ENCODE results near the gene ADGRL2.

Gene ADGRL2

GRCh38 chr1:81809808-81810207, 9.1 kb downstream of the ADGRL2 start:
- Histone ChIP-seq H3K4me1 (ENCODE audit: control insufficient read depth in 1 of 2, insufficient read depth in 2 of 2, low read length in 2 of 2) (peaks cover 0 to 34% of the 10 kb centered on the region in 2 donors), H3K27ac (ENCODE audit: low read length) (no peak overlapping the region), H3K27me3 (ENCODE audit: low read depth, low read length) (no peaks in the 10 kb centered on the region), H3K9me3 (ENCODE audit: control insufficient read depth in 1 of 2, low read length in 2 of 2) (no peaks in the 10 kb centered on the region), H3K36me3 (ENCODE audit: control insufficient read depth in 1 of 2, insufficient read depth in 2 of 2, low read length in 2 of 2) (no peaks in the 10 kb centered on the region), H3K4me3 (ENCODE audit: low read depth in 1 of 2, low read length in 2 of 2) (no peak overlapping the region)

DNA sequence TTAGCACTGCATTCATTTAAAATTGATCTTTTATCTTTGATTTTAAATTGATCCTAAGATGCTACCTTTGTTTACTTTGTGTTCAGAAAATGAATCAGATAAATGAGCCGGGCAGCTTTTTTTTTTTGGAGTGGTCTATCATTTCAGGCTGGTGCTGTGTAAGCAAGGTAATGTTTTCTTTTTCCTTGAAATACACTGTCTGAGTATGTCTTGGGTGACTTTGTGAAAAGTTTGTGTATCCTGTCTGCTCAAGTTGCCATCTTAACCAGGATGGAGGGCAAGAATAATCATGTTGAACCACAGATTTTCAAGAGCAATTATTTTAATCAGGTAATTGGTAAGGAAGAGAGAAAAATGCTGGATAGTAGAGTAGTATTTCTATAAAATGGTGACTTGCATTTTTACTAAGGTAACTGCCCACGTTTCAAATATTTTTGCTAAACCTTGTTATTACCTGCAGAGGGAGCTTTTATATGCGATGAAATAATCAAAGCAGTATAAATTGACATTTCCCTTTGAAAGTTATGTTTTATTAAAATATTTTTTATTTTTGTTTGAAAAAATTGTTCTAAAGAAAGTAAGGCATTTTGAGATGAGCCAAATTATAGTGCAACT, 11.1 kb downstream of the ADGRL2 start:
- H3K4me1 ChIP-seq (ENCODE audit: control insufficient read depth in 1 of 2, insufficient read depth in 2 of 2, low read length in 2 of 2): peaks cover 0 to 23% of the 10 kb centered on the region in 2 donors
- H3K27ac ChIP-seq (ENCODE audit: low read length): no peak overlapping the region
- H3K36me3 ChIP-seq (ENCODE audit: control insufficient read depth in 1 of 2, insufficient read depth in 2 of 2, low read length in 2 of 2): no peaks in the 10 kb centered on the region
- H3K27me3 ChIP-seq (ENCODE audit: low read depth, low read length): no peaks in the 10 kb centered on the region
- no peak overlapping the region for H3K4me3 ChIP-seq (ENCODE audit: low read depth in 1 of 2, low read length in 2 of 2)
- H3K9me3 ChIP-seq (ENCODE audit: control insufficient read depth in 1 of 2, low read length in 2 of 2): no peaks in the 10 kb centered on the region

DNA sequence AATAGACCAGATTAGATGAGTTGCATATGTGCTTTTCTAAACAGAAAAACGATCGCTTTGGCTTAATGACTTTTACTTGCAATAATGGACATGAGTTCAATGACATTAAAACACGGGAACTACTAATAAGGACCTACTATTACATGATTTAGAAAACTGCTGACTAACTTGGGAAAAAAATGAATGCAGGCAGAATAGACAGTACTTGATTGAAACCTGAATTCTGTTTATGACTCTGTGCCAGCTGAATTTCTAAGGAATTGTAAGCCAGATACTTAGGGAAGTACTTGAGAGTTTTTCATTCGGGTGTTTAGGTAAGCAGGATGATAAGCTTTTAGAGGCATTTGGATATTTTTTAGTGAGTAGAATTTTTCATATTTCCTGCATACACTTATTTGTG, 12.0 kb downstream of the ADGRL2 start:
- Histone ChIP-seq H3K4me3 (ENCODE audit: low read depth in 1 of 2, low read length in 2 of 2) (no peak overlapping the region), H3K36me3 (ENCODE audit: control insufficient read depth in 1 of 2, insufficient read depth in 2 of 2, low read length in 2 of 2) (no peaks in the 10 kb centered on the region), H3K27ac (ENCODE audit: low read length) (no peak overlapping the region), H3K9me3 (ENCODE audit: control insufficient read depth in 1 of 2, low read length in 2 of 2) (no peaks in the 10 kb centered on the region), H3K27me3 (ENCODE audit: low read depth, low read length) (no peaks in the 10 kb centered on the region), H3K4me1 (ENCODE audit: control insufficient read depth in 1 of 2, insufficient read depth in 2 of 2, low read length in 2 of 2) (peaks cover 0 to 23% of the 10 kb centered on the region in 2 donors)

DNA sequence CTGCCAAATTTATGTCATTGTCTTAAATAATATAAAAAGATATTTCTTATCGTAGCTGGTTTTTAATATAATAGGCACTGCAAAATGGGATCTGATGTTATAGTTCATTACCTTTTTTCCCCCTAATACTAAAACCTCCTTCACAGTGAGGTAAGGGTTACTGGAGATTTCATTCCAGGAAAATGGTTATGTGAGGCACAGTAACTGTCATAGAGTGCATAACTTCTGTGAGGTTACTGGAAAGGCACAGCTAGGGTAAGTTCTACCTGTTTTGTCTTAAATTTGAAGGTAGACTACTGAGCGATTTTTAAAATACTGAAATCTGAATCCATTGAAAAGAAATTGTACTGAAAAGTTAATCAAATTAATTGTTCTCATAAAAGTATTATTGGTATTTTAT, 13.0 kb downstream of the ADGRL2 start:
- no peaks in the 10 kb centered on the region for H3K9me3 ChIP-seq (ENCODE audit: control insufficient read depth in 1 of 2, low read length in 2 of 2)
- peaks cover 0 to 23% of the 10 kb centered on the region in 2 donors for H3K4me1 ChIP-seq (ENCODE audit: control insufficient read depth in 1 of 2, insufficient read depth in 2 of 2, low read length in 2 of 2)
- no peak overlapping the region for H3K27ac ChIP-seq (ENCODE audit: low read length)
- no peaks in the 10 kb centered on the region for H3K36me3 ChIP-seq (ENCODE audit: control insufficient read depth in 1 of 2, insufficient read depth in 2 of 2, low read length in 2 of 2)
- H3K4me3 ChIP-seq (ENCODE audit: low read depth in 1 of 2, low read length in 2 of 2): no peak overlapping the region
- H3K27me3 ChIP-seq (ENCODE audit: low read depth, low read length): no peaks in the 10 kb centered on the region

GRCh38 chr1:81819613-81820012, 18.9 kb downstream of the ADGRL2 start:
- Histone ChIP-seq H3K4me3 (ENCODE audit: low read depth in 1 of 2, low read length in 2 of 2) (no peak overlapping the region), H3K27me3 (ENCODE audit: low read depth, low read length) (no peaks in the 10 kb centered on the region), H3K4me1 (ENCODE audit: control insufficient read depth in 1 of 2, insufficient read depth in 2 of 2, low read length in 2 of 2) (no peaks in the 10 kb centered on the region), H3K36me3 (ENCODE audit: control insufficient read depth in 1 of 2, insufficient read depth in 2 of 2, low read length in 2 of 2) (no peaks in the 10 kb centered on the region), H3K27ac (ENCODE audit: low read length) (no peak overlapping the region), H3K9me3 (ENCODE audit: control insufficient read depth in 1 of 2, low read length in 2 of 2) (no peaks in the 10 kb centered on the region)

DNA sequence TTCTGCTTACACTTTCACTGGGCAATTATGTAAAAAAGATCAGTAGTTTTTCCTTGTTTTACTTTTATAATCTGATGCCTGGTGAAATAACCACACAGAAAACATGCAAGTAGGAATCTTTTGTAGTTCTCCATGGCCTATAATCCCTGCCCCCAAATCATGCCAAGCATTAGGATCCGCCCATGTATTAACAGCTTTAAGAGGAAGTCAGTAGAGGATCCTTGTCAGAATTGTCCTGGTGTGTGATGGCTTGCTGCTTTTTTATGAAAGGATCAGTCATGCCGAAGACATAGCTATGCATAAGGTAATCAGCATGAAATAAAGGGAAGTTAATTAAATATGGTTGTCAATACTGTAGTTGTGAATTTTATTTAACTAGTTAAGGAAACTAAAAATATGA, 20.0 kb downstream of the ADGRL2 start:
- Histone ChIP-seq H3K27ac (ENCODE audit: low read length) (no peak overlapping the region), H3K4me1 (ENCODE audit: control insufficient read depth in 1 of 2, insufficient read depth in 2 of 2, low read length in 2 of 2) (peaks cover 0 to 2% of the 10 kb centered on the region in 2 donors), H3K27me3 (ENCODE audit: low read depth, low read length) (no peaks in the 10 kb centered on the region), H3K36me3 (ENCODE audit: control insufficient read depth in 1 of 2, insufficient read depth in 2 of 2, low read length in 2 of 2) (no peaks in the 10 kb centered on the region), H3K9me3 (ENCODE audit: control insufficient read depth in 1 of 2, low read length in 2 of 2) (no peaks in the 10 kb centered on the region), H3K4me3 (ENCODE audit: low read depth in 1 of 2, low read length in 2 of 2) (no peak overlapping the region)

DNA sequence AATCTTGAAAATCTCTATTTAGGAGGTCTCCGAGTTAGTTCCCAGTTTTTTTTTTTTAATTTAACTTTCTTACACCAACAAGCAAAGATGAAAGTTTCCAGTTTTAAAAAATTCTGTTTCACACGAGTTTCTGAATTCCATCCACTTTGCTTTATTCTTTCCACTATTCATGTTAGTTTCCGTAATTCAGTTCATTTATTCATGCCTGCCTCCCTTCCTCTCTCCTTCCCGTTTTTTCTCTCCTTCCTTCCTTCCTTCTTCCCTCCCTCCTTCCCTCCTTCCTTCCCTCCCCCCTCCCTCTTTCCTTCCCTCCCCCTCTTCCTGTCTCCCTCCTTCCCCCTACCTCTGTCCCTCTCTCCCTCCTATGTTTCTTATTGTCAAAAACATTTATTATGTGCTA, 22.3 kb downstream of the ADGRL2 start:
- Histone ChIP-seq H3K9me3 (ENCODE audit: control insufficient read depth in 1 of 2, low read length in 2 of 2) (no peaks in the 10 kb centered on the region), H3K36me3 (ENCODE audit: control insufficient read depth in 1 of 2, insufficient read depth in 2 of 2, low read length in 2 of 2) (no peaks in the 10 kb centered on the region)

DNA sequence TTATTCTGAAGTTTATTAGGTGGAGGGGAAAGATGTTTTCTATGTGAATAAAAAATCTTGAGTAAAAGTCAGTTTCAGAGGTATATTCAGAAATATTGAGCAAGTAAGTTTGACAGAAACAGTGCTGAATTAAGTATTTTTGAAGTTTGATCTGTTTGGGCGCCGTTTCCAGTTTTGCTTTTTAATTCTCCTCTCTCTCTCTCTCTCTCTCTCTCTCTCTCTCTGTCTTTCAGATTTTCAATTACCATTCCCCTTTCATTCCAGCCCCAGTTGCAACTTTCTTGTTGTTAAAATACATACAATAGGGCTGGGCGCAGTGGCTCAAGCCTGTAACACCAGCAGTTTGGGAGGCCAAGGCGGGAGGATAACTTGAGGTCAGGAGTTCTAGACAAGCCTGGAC, 24.0 kb downstream of the ADGRL2 start:
- no peaks in the 10 kb centered on the region for H3K27me3 ChIP-seq (ENCODE audit: low read depth, low read length)
- H3K9me3 ChIP-seq (ENCODE audit: control insufficient read depth in 1 of 2, low read length in 2 of 2): no peaks in the 10 kb centered on the region
- H3K4me3 ChIP-seq (ENCODE audit: low read depth in 1 of 2, low read length in 2 of 2): no peak overlapping the region
- no peaks in the 10 kb centered on the region for H3K36me3 ChIP-seq (ENCODE audit: control insufficient read depth in 1 of 2, insufficient read depth in 2 of 2, low read length in 2 of 2)
- H3K27ac ChIP-seq (ENCODE audit: low read length): no peak overlapping the region
- peaks cover 0 to 4% of the 10 kb centered on the region in 2 donors for H3K4me1 ChIP-seq (ENCODE audit: control insufficient read depth in 1 of 2, insufficient read depth in 2 of 2, low read length in 2 of 2)

More for the DNA sequence above, 22.3 kb downstream of the ADGRL2 start:
- H3K4me3 ChIP-seq (ENCODE audit: low read depth in 1 of 2, low read length in 2 of 2): no peak overlapping the region
- no peak overlapping the region for H3K27ac ChIP-seq (ENCODE audit: low read length)
- no peaks in the 10 kb centered on the region for H3K27me3 ChIP-seq (ENCODE audit: low read depth, low read length)
- peaks cover 0 to 4% of the 10 kb centered on the region in 2 donors for H3K4me1 ChIP-seq (ENCODE audit: control insufficient read depth in 1 of 2, insufficient read depth in 2 of 2, low read length in 2 of 2)

- H3K9me3 ChIP-seq (ENCODE audit: control insufficient read depth in 1 of 2, low read length in 2 of 2): no peaks in the 10 kb centered on the region
Observed at GRCh38 chr1:81827942-81828341, 27.2 kb downstream of the ADGRL2 start.

GRCh38 chr1:81832573-81832972, 31.8 kb downstream of the ADGRL2 start:
- H3K9me3 ChIP-seq (ENCODE audit: control insufficient read depth in 1 of 2, low read length in 2 of 2): no peaks in the 10 kb centered on the region
- no peaks in the 10 kb centered on the region for H3K27me3 ChIP-seq (ENCODE audit: low read depth, low read length)
- no peaks in the 10 kb centered on the region for H3K36me3 ChIP-seq (ENCODE audit: control insufficient read depth in 1 of 2, insufficient read depth in 2 of 2, low read length in 2 of 2)
- H3K27ac ChIP-seq (ENCODE audit: low read length): no peak overlapping the region
- H3K4me3 ChIP-seq (ENCODE audit: low read depth in 1 of 2, low read length in 2 of 2): no peak overlapping the region
- H3K4me1 ChIP-seq (ENCODE audit: control insufficient read depth in 1 of 2, insufficient read depth in 2 of 2, low read length in 2 of 2): peaks cover 0 to 42% of the 10 kb centered on the region in 2 donors

More at GRCh38 chr1:81827942-81828341, 27.2 kb downstream of the ADGRL2 start:
- no peak overlapping the region for H3K27ac ChIP-seq (ENCODE audit: low read length)
- H3K4me1 ChIP-seq (ENCODE audit: control insufficient read depth in 1 of 2, insufficient read depth in 2 of 2, low read length in 2 of 2): peaks cover 0 to 9% of the 10 kb centered on the region in 2 donors
- H3K4me3 ChIP-seq (ENCODE audit: low read depth in 1 of 2, low read length in 2 of 2): no peak overlapping the region
- H3K27me3 ChIP-seq (ENCODE audit: low read depth, low read length): no peaks in the 10 kb centered on the region
- no peaks in the 10 kb centered on the region for H3K36me3 ChIP-seq (ENCODE audit: control insufficient read depth in 1 of 2, insufficient read depth in 2 of 2, low read length in 2 of 2)

DNA sequence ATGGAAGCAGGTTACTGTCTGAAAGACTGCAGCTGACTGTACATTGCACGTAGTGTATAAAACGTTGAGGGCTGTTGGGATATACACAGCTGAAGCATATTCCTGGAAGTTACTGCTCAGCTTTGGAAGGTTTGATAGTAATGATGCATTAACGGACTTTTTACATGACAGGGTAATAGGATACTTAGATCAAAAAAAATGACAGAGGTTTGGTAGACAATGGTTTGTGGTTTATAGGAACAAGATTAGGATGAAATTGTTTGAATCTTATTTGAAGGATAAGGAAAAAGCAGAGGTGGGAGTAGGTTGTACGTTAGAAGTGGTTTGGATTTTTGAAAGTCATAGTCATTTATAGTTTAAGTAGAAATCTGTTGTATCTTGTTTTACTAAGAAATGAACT, 33.0 kb downstream of the ADGRL2 start:
- H3K27ac ChIP-seq (ENCODE audit: low read length): no peak overlapping the region
- H3K27me3 ChIP-seq (ENCODE audit: low read depth, low read length): no peaks in the 10 kb centered on the region
- H3K36me3 ChIP-seq (ENCODE audit: control insufficient read depth in 1 of 2, insufficient read depth in 2 of 2, low read length in 2 of 2): no peaks in the 10 kb centered on the region
- H3K4me3 ChIP-seq (ENCODE audit: low read depth in 1 of 2, low read length in 2 of 2): no peak overlapping the region
- peaks cover 0 to 42% of the 10 kb centered on the region in 2 donors for H3K4me1 ChIP-seq (ENCODE audit: control insufficient read depth in 1 of 2, insufficient read depth in 2 of 2, low read length in 2 of 2)
- no peaks in the 10 kb centered on the region for H3K9me3 ChIP-seq (ENCODE audit: control insufficient read depth in 1 of 2, low read length in 2 of 2)

DNA sequence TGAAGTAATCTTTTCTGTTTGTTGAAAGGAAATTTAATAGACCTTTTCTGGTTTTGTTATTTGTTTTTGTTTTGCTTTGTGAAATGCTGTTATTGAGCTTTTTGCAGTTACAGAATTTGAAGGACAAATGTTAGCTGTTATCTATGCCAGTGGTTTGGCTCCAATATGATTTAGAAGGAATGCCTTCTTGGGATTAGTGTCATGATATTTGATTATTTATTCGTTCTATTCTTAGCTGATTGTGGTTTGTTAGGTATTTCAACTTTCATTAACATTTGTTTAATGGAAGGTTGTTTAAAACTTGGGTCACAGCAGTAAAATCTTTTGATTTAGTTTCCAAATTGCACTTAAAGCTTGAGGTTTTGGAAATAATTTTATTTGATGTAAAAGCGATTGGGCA, 33.5 kb downstream of the ADGRL2 start:
- Histone ChIP-seq H3K36me3 (ENCODE audit: control insufficient read depth in 1 of 2, insufficient read depth in 2 of 2, low read length in 2 of 2) (no peaks in the 10 kb centered on the region), H3K27ac (ENCODE audit: low read length) (no peak overlapping the region), H3K4me3 (ENCODE audit: low read depth in 1 of 2, low read length in 2 of 2) (no peak overlapping the region), H3K27me3 (ENCODE audit: low read depth, low read length) (no peaks in the 10 kb centered on the region), H3K4me1 (ENCODE audit: control insufficient read depth in 1 of 2, insufficient read depth in 2 of 2, low read length in 2 of 2) (peaks cover 0 to 42% of the 10 kb centered on the region in 2 donors), H3K9me3 (ENCODE audit: control insufficient read depth in 1 of 2, low read length in 2 of 2) (no peaks in the 10 kb centered on the region)
